GM23338 (cell line): ENCODE measurements around the gene ZNF276. TPM values are rescaled to one million over a fixed set of nuclear protein-coding genes. Genes with fewer than 3 reads are reported as not detected.

Experiments
- ATAC-seq: fragments of 200-7000 bp; cut with Tn5 transposase; 3 replicates; pipeline ENCODE4 v1.9.1; 2020
- DNase-seq: peaks from one replicate; pipeline ENCODE4 v3.0.0-alpha.2; 2015; ENCODE audit warnings: low spot score
- H2AFZ ChIP-seq: fragments of 200-600 bp; sonication (generic); 2 replicates; pipeline ENCODE4 v1.8.0; 2016; ENCODE audit warnings: antibody characterized with exemption, mild to moderate bottlenecking, moderate library complexity
- H3F3A ChIP-seq: fragments of 200-600 bp; sonication (generic); replicated peaks from 2 replicates; pipeline ENCODE4 v1.8.0; 2017; ENCODE audit warnings: antibody characterized with exemption, mixed run types, low read depth
- H3K27ac ChIP-seq: fragments of 200-600 bp; sonication (generic); 2 replicates; pipeline ENCODE4 v1.6.1; 2016; ENCODE audit warnings: low read depth
- H3K27me3 ChIP-seq: fragments of 200-600 bp; sonication (generic); 2 replicates; pipeline ENCODE4 v1.8.0; 2016; ENCODE audit warnings: mild to moderate bottlenecking, mixed run types, moderate library complexity; ENCODE audit not compliant: insufficient read depth
- H3K36me3 ChIP-seq: fragments of 200-600 bp; sonication (generic); 2 replicates; pipeline ENCODE4 v1.8.0; 2016; ENCODE audit warnings: mild to moderate bottlenecking; ENCODE audit not compliant: insufficient read depth
- H3K4me1 ChIP-seq: fragments of 200-600 bp; sonication (generic); 2 replicates; pipeline ENCODE4 v1.8.0; 2016; ENCODE audit warnings: mild to moderate bottlenecking, moderate library complexity; ENCODE audit not compliant: insufficient read depth
- H3K4me2 ChIP-seq: fragments of 200-600 bp; sonication (generic); 2 replicates; pipeline ENCODE4 v1.7.1; 2017; ENCODE audit warnings: mixed run types
- H3K4me3 ChIP-seq: fragments of 200-600 bp; sonication (generic); 2 replicates; pipeline ENCODE4 v1.6.1; 2016; ENCODE audit warnings: mixed run types
- H3K79me2 ChIP-seq: fragments of 200-600 bp; sonication (generic); replicated peaks from 2 replicates; pipeline ENCODE4 v1.8.0; 2017; ENCODE audit warnings: mild to moderate bottlenecking; ENCODE audit not compliant: insufficient read depth
- H3K9me2 ChIP-seq: fragments of 200-600 bp; sonication (generic); 2 replicates; pipeline ENCODE4 v1.8.0; 2017; ENCODE audit not compliant: insufficient read depth
- H4K20me1 ChIP-seq: fragments of 200-600 bp; sonication (generic); replicated peaks from 2 replicates; pipeline ENCODE4 v1.8.0; 2017; ENCODE audit warnings: mild to moderate bottlenecking; ENCODE audit not compliant: insufficient read depth
- H3K27ac Mint-ChIP-seq: 2 replicates; pipeline ENCODE4 v1.8.0; 2020; ENCODE audit warnings: inconsistent platforms, mild to moderate bottlenecking, moderate library complexity, mixed read lengths
- H3K27me3 Mint-ChIP-seq: 3 replicates; pipeline ENCODE4 v1.8.0; 2022; ENCODE audit warnings: low read depth, mild to moderate bottlenecking, moderate library complexity, mixed read lengths, inconsistent platforms; ENCODE audit not compliant: insufficient read depth, poor library complexity
- H3K36me3 Mint-ChIP-seq: 3 replicates; pipeline ENCODE4 v1.8.0; 2021; ENCODE audit warnings: low read depth, mild to moderate bottlenecking, inconsistent platforms, moderate library complexity, mixed read lengths
- H3K4me1 Mint-ChIP-seq: 3 replicates; pipeline ENCODE4 v1.8.0; 2020; ENCODE audit warnings: mild to moderate bottlenecking, inconsistent platforms, mixed read lengths
- H3K4me3 Mint-ChIP-seq: 3 replicates; pipeline ENCODE4 v1.8.0; 2021; ENCODE audit warnings: moderate library complexity, mild to moderate bottlenecking, inconsistent platforms, mixed read lengths
- H3K9me3 Mint-ChIP-seq: 3 replicates; pipeline ENCODE4 v1.8.0; 2020; ENCODE audit warnings: moderate library complexity, mild to moderate bottlenecking, inconsistent platforms, mixed read lengths
- CREB1 ChIP-seq: fragments of 250-450 bp; sonication (Bioruptor Pico); IDR thresholded peaks from 2 replicates; pipeline ENCODE4 v1.5.0; 2020; ENCODE audit warnings: low read depth, mild to moderate bottlenecking, moderate library complexity
- EZH2 ChIP-seq: fragments of 200-600 bp; sonication (generic); IDR thresholded peaks from one replicate; pipeline ENCODE4 v1.8.0; 2017; ENCODE audit warnings: antibody characterized with exemption, mild to moderate bottlenecking, low read depth; ENCODE audit not compliant: unreplicated experiment
- EZH2phosphoT487 ChIP-seq: fragments of 200-600 bp; sonication (generic); IDR thresholded peaks from one replicate; pipeline ENCODE4 v1.8.1; 2018; ENCODE audit warnings: antibody characterized with exemption; ENCODE audit not compliant: unreplicated experiment
- JUNB ChIP-seq: IDR thresholded peaks from one replicate; pipeline ENCODE4 v1.6.1; 2016; ENCODE audit warnings: antibody characterized with exemption; ENCODE audit not compliant: unreplicated experiment
- NANOG ChIP-seq: IDR thresholded peaks from 2 replicates; pipeline ENCODE4 v1.6.1; 2016; ENCODE audit warnings: antibody characterized with exemption, borderline replicate concordance
- POLR2AphosphoS5 ChIP-seq: IDR thresholded peaks from 2 replicates; pipeline ENCODE4 v1.6.1; 2016; ENCODE audit warnings: antibody characterized with exemption, low read depth
- STAT1 ChIP-seq: IDR thresholded peaks from one replicate; pipeline ENCODE4 v1.6.1; 2016; ENCODE audit warnings: antibody characterized with exemption; ENCODE audit not compliant: unreplicated experiment
- polyA plus RNA-seq: library from polyadenylated mRNA; unstranded; fragments of >200 nt; fragmentation: Nextera tagmentation; extraction: Ambion mirVana; gene quantifications from 2 replicates; pipeline ENCODE4 v1.2.1, GENCODE V29; 2016
- total RNA-seq: library from RNA; depleted of rRNA; stranded (reverse); fragments of >200 nt; shearing (Covaris generic); gene quantifications from 2 replicates; pipeline ENCODE4 v1.2.3, GENCODE V29; 2014
- TF ChIP-seq, protein P1 (sequence below): IDR thresholded peaks from one replicate; pipeline ENCODE4 v1.6.1; 2018; ENCODE audit warnings: antibody characterized with exemption; ENCODE audit not compliant: unreplicated experiment
- TF ChIP-seq, protein P2 (sequence below): IDR thresholded peaks from 2 replicates; pipeline ENCODE4 v1.6.1; 2016; ENCODE audit warnings: antibody characterized with exemption
- TF ChIP-seq, protein P3 (sequence below), 2 experiments: fragments of 200-600 bp in 1 of 2; sonication (generic) in 1 of 2; conservative IDR thresholded peaks; 2 replicates each; pipeline versions ENCODE4 v1.5.1 to v1.6.1; 2016 to 2017; ENCODE audit warnings: antibody characterized with exemption in 2 of 2, low read depth in 2 of 2, mild to moderate bottlenecking in 2 of 2, moderate library complexity in 1 of 2
- TF ChIP-seq, protein P4 (sequence below): fragments of 250-450 bp; sonication (Bioruptor Pico); IDR thresholded peaks from 2 replicates; pipeline ENCODE4 v1.5.0; 2020; ENCODE audit warnings: mild to moderate bottlenecking, moderate library complexity

Gene ZNF276
- total and polyA plus RNA-seq, 2 experiments from 2014 or later: 3.4 to 15.6 TPM

DNA sequence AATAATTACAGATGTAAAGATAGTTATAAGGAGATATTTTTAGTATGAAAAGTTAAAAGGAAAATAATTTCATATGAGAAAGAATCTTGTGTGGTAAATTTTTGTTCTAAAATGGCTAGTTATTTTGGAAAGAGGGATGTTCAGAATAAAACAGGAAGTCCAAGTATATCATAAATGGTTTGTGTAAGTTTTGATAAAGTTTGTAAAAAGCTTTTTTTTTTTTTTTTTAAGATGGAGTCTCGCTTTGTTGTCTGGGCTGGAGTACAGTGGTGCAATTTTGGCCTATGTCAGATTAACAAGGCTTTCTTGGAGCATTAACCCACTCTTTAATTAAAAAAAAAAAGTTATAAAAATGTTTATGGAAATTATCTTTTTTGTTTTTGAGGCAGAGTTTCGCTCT, 43.1 kb upstream of the ZNF276 start (continued):
- TF ChIP-seq, protein P1, sequence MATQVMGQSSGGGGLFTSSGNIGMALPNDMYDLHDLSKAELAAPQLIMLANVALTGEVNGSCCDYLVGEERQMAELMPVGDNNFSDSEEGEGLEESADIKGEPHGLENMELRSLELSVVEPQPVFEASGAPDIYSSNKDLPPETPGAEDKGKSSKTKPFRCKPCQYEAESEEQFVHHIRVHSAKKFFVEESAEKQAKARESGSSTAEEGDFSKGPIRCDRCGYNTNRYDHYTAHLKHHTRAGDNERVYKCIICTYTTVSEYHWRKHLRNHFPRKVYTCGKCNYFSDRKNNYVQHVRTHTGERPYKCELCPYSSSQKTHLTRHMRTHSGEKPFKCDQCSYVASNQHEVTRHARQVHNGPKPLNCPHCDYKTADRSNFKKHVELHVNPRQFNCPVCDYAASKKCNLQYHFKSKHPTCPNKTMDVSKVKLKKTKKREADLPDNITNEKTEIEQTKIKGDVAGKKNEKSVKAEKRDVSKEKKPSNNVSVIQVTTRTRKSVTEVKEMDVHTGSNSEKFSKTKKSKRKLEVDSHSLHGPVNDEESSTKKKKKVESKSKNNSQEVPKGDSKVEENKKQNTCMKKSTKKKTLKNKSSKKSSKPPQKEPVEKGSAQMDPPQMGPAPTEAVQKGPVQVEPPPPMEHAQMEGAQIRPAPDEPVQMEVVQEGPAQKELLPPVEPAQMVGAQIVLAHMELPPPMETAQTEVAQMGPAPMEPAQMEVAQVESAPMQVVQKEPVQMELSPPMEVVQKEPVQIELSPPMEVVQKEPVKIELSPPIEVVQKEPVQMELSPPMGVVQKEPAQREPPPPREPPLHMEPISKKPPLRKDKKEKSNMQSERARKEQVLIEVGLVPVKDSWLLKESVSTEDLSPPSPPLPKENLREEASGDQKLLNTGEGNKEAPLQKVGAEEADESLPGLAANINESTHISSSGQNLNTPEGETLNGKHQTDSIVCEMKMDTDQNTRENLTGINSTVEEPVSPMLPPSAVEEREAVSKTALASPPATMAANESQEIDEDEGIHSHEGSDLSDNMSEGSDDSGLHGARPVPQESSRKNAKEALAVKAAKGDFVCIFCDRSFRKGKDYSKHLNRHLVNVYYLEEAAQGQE: no peak
- TF ChIP-seq EZH2phosphoT487: no peak
- TF ChIP-seq EZH2: no peak
- TF ChIP-seq STAT1: no peak
- TF ChIP-seq, protein P2, sequence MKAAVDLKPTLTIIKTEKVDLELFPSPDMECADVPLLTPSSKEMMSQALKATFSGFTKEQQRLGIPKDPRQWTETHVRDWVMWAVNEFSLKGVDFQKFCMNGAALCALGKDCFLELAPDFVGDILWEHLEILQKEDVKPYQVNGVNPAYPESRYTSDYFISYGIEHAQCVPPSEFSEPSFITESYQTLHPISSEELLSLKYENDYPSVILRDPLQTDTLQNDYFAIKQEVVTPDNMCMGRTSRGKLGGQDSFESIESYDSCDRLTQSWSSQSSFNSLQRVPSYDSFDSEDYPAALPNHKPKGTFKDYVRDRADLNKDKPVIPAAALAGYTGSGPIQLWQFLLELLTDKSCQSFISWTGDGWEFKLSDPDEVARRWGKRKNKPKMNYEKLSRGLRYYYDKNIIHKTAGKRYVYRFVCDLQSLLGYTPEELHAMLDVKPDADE: no peak
- no peak for TF ChIP-seq JUNB
- no peak for TF ChIP-seq CREB1
- TF ChIP-seq POLR2AphosphoS5: no peak
- no peak for TF ChIP-seq NANOG
- TF ChIP-seq, protein P3, sequence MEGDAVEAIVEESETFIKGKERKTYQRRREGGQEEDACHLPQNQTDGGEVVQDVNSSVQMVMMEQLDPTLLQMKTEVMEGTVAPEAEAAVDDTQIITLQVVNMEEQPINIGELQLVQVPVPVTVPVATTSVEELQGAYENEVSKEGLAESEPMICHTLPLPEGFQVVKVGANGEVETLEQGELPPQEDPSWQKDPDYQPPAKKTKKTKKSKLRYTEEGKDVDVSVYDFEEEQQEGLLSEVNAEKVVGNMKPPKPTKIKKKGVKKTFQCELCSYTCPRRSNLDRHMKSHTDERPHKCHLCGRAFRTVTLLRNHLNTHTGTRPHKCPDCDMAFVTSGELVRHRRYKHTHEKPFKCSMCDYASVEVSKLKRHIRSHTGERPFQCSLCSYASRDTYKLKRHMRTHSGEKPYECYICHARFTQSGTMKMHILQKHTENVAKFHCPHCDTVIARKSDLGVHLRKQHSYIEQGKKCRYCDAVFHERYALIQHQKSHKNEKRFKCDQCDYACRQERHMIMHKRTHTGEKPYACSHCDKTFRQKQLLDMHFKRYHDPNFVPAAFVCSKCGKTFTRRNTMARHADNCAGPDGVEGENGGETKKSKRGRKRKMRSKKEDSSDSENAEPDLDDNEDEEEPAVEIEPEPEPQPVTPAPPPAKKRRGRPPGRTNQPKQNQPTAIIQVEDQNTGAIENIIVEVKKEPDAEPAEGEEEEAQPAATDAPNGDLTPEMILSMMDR (conservative IDR thresholded peaks at IDR 0.05; ENCODE audit: low read depth in 2 of 2): no peak

DNA sequence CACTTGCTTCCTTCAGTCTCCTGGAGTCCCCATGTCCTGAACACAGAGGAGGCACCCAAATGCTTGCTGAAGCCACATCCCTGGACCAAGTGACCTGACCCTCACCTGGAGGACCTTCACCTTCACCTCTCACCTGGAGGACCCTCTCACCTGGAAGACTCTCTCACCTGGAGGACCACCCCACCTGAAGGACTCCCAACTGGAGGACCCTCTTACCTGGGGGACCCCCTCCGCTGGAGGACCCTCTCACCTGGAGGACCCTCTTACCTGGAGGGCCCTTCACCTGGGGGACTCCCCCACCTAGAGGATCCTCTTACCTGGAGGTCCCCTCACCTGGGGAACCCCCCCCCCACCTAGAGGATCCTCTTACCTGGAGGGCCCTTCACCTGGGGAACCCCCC, 35.4 kb upstream of the ZNF276 start:
- no peak for ATAC-seq
- no peak for DNase-seq
- Mint-ChIP-seq H3K9me3 (peaks cover 53% of the 10 kb centered on the region), H3K27me3 (peaks cover 20% of the 10 kb centered on the region), H3K27ac (no peak overlapping the region), H3K4me3 (0 out of 3 replicates have a peak overlapping the region, but pooled peaks have one; percentile 24), H3K4me1 (peaks cover 7% of the 10 kb centered on the region; the same call in 2 of the 3 replicates), H3K36me3 (peaks cover 73% of the 10 kb centered on the region)
- Histone ChIP-seq H3K4me3 (no peak overlapping the region), H3K9me2 (0 out of 2 replicates have a peak, but pooled peaks cover 4% of the 10 kb centered on the region), H3K27ac (no peak overlapping the region), H3K36me3 (no peaks in the 10 kb centered on the region), H3K27me3 (no peaks in the 10 kb centered on the region), H4K20me1 (peaks cover 4% of the 10 kb centered on the region; the same call in 1 of the 2 replicates), H2AFZ (no peak overlapping the region), H3F3A (0 out of 2 replicates have a peak, but pooled peaks cover 6% of the 10 kb centered on the region), H3K4me1 (0 out of 2 replicates have a peak, but pooled peaks cover 8% of the 10 kb centered on the region), H3K79me2 (peaks cover 12% of the 10 kb centered on the region), H3K4me2 (no peak overlapping the region)
- TF ChIP-seq, protein P4, sequence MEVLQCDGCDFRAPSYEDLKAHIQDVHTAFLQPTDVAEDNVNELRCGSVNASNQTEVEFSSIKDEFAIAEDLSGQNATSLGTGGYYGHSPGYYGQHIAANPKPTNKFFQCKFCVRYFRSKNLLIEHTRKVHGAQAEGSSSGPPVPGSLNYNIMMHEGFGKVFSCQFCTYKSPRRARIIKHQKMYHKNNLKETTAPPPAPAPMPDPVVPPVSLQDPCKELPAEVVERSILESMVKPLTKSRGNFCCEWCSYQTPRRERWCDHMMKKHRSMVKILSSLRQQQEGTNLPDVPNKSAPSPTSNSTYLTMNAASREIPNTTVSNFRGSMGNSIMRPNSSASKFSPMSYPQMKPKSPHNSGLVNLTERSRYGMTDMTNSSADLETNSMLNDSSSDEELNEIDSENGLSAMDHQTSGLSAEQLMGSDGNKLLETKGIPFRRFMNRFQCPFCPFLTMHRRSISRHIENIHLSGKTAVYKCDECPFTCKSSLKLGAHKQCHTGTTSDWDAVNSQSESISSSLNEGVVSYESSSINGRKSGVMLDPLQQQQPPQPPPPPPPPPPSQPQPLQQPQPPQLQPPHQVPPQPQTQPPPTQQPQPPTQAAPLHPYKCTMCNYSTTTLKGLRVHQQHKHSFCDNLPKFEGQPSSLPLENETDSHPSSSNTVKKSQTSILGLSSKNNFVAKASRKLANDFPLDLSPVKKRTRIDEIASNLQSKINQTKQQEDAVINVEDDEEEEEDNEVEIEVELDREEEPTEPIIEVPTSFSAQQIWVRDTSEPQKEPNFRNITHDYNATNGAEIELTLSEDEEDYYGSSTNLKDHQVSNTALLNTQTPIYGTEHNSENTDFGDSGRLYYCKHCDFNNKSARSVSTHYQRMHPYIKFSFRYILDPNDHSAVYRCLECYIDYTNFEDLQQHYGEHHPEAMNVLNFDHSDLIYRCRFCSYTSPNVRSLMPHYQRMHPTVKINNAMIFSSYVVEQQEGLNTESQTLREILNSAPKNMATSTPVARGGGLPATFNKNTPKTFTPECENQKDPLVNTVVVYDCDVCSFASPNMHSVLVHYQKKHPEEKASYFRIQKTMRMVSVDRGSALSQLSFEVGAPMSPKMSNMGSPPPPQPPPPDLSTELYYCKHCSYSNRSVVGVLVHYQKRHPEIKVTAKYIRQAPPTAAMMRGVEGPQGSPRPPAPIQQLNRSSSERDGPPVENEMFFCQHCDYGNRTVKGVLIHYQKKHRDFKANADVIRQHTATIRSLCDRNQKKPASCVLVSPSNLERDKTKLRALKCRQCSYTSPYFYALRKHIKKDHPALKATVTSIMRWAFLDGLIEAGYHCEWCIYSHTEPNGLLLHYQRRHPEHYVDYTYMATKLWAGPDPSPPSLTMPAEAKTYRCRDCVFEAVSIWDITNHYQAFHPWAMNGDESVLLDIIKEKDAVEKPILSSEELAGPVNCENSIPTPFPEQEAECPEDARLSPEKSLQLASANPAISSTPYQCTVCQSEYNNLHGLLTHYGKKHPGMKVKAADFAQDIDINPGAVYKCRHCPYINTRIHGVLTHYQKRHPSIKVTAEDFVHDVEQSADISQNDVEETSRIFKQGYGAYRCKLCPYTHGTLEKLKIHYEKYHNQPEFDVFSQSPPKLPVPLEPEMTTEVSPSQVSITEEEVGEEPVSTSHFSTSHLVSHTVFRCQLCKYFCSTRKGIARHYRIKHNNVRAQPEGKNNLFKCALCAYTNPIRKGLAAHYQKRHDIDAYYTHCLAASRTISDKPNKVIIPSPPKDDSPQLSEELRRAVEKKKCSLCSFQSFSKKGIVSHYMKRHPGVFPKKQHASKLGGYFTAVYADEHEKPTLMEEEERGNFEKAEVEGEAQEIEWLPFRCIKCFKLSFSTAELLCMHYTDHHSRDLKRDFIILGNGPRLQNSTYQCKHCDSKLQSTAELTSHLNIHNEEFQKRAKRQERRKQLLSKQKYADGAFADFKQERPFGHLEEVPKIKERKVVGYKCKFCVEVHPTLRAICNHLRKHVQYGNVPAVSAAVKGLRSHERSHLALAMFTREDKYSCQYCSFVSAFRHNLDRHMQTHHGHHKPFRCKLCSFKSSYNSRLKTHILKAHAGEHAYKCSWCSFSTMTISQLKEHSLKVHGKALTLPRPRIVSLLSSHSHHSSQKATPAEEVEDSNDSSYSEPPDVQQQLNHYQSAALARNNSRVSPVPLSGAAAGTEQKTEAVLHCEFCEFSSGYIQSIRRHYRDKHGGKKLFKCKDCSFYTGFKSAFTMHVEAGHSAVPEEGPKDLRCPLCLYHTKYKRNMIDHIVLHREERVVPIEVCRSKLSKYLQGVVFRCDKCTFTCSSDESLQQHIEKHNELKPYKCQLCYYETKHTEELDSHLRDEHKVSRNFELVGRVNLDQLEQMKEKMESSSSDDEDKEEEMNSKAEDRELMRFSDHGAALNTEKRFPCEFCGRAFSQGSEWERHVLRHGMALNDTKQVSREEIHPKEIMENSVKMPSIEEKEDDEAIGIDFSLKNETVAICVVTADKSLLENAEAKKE (CRISPR knock-in tag): no peak
- TF ChIP-seq JUNB: no peak
